Upper lobe of left lung (tissue), 6 donors: ENCODE measurements around the gene CYB5R2. TPM values are rescaled to one million over a fixed set of nuclear protein-coding genes. Genes with fewer than 3 reads are reported as not detected.

Experiments used
- ATAC-seq, 2 donors: fragments of 200-7000 bp; cut with Tn5 transposase; one replicate each; pipeline ENCODE4 v1.9.1; 2022; ENCODE audit warnings: mild to moderate bottlenecking in 2 of 2, moderate library complexity in 2 of 2; ENCODE audit not compliant: low FRiP score in 2 of 2
- DNase-seq, 2 donors: peaks; one replicate each; pipeline ENCODE4 v3.0.0-alpha.2; 2019 to 2020
- H3K27ac ChIP-seq, 4 donors: fragments of 200-600 bp; sonication (generic); one replicate each; pipeline ENCODE4 v1.5.1; 2016 to 2019
- H3K27me3 ChIP-seq, 4 donors: fragments of 200-600 bp; sonication (generic); one replicate each; pipeline ENCODE4 v1.5.1; 2017 to 2019
- H3K36me3 ChIP-seq, 4 donors: fragments of 200-600 bp; sonication (generic); one replicate each; pipeline ENCODE4 v1.5.1; 2016 to 2019
- H3K4me1 ChIP-seq, 4 donors: fragments of 200-600 bp; sonication (generic); one replicate each; pipeline ENCODE4 v1.5.1; 2018 to 2019
- H3K4me3 ChIP-seq, 4 donors: fragments of 200-600 bp; sonication (generic); one replicate each; pipeline ENCODE4 v1.5.1; 2017 to 2019; ENCODE audit warnings: mild to moderate bottlenecking in 2 of 4, moderate library complexity in 1 of 4
- H3K9me3 ChIP-seq, 4 donors: fragments of 200-600 bp; sonication (generic); one replicate each; pipeline ENCODE4 v1.5.1; 2018 to 2019
- CTCF ChIP-seq, 6 experiments: fragments of 450-650 bp in 4 of 6; fragments of 200-600 bp in 2 of 6; sonication (generic) in 2 of 6; IDR thresholded peaks; one replicate each; pipeline ENCODE4 v1.5.1; 2016 to 2019; ENCODE audit warnings: antibody characterized with exemption in 6 of 6
- EP300 ChIP-seq, 4 donors: sonication (generic); formaldehyde crosslinking; IDR thresholded peaks; one replicate each; pipeline ENCODE4 v1.5.1; 2017; ENCODE audit warnings: antibody characterized with exemption in 4 of 4, control low read depth in 2 of 4
- POLR2A ChIP-seq, 4 donors: fragments of 450-650 bp; IDR thresholded peaks; one replicate each; pipeline ENCODE4 v1.5.1; 2016 to 2017; ENCODE audit warnings: antibody characterized with exemption in 4 of 4, mild to moderate bottlenecking in 2 of 4
- POLR2AphosphoS5 ChIP-seq, 2 donors: sonication (generic); formaldehyde crosslinking; IDR thresholded peaks; one replicate each; pipeline ENCODE4 v1.5.1; 2017; ENCODE audit warnings: antibody characterized with exemption in 2 of 2
- WGBS, 2 donors: methylation state at CpG; one replicate each; pipeline ENCODE4 v1.1.5; 2017 to 2018; 5-methylcytosine and 5-hydroxymethylcytosine counted together
- total RNA-seq, 6 donors: library from RNA; depleted of rRNA in 4 of 6; stranded (reverse); fragments of >200 nt in 4 of 6; gene quantifications; one replicate each; pipeline versions ENCODE4 v1.1.0 to v1.2.1, GENCODE V29; 2016 to 2021
- donor health status: DM: no; HTN: no; CAD: no; lungs with moderate emphysema.
- donor health status: DM: no; HTN: yes; CAD: no; lungs with severe emphysema.

CYB5R2 gene
- total RNA-seq, 6 donors from 2014 or later, result 8.3 to 58.7 (median 10.6) TPM

- DNase-seq (no peak), ATAC-seq (peak; percentile 24 to 45)
- Histone ChIP-seq H3K27ac (no peak overlapping the region), H3K4me1 (no peaks in the 10 kb centered on the region), H3K36me3 (peaks cover 0 to 42% (median 32%) of the 10 kb centered on the region in 4 donors), H3K9me3 (no peaks in the 10 kb centered on the region), H3K27me3 (no peaks in the 10 kb centered on the region), H3K4me3 (no peak overlapping the region)
- TF ChIP-seq POLR2AphosphoS5 (IDR thresholded peaks at IDR 0.05) (no peak), EP300 (IDR thresholded peaks at IDR 0.05) (no peak), POLR2A (IDR thresholded peaks at IDR 0.05) (no peak), CTCF (IDR thresholded peaks at IDR 0.05) (no peak)
- 86 to 88% methylated on average over 7 to 11 of the region's 11 CpGs for WGBS, 2 donors
These were observed 16.6 kb downstream of the CYB5R2 start for GRCh38 chr11:7656704-7657103.

- no peak for ATAC-seq
These were observed 17.8 kb downstream of the CYB5R2 start for GRCh38 chr11:7655253-7656217.

DNA sequence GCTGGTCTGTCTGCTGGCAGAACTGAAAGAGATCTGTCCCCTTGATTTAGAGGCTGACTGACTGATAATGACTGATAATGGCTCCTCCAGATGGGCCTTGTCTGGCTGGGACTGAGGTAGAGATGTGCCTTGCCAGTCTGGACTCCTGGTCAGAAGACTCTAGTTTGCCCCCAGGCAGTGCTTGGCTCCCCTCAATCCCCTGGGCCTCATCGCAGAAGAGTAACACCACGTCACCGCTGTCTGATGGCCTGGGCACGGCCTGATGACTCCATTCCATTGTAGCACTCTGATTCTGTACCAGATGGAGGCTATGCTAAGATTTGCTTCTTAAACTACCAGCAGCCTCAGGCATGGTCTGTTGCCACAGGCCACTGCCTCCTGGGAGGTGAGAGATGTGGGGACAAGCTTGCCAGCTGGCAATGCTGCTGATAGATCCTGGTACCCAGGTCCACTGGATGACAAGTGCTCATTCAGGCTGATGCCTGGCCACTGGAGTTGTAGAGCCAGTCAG, 19.1 kb downstream of the CYB5R2 start:
- Histone ChIP-seq H3K27me3 (no peaks in the 10 kb centered on the region), H3K4me1 (no peaks in the 10 kb centered on the region), H3K9me3 (no peaks in the 10 kb centered on the region), H3K4me3 (no peak overlapping the region), H3K27ac (no peak overlapping the region), H3K36me3 (peaks cover 0 to 66% (median 44%) of the 10 kb centered on the region in 4 donors)
- WGBS, 2 donors, result 92% methylated on average over 4 of the region's 4 CpGs; no CpG with 5 or more reads in 1 of the 2 donors
- DNase-seq (no peak), ATAC-seq (no peak)
- TF ChIP-seq EP300 (IDR thresholded peaks at IDR 0.05), result no peak
- TF ChIP-seq POLR2A (IDR thresholded peaks at IDR 0.05), result no peak
- no peak for TF ChIP-seq CTCF (IDR thresholded peaks at IDR 0.05)
- TF ChIP-seq POLR2AphosphoS5 (IDR thresholded peaks at IDR 0.05), result no peak

More at GRCh38 chr11:7655253-7656217, 17.8 kb downstream of the CYB5R2 start:
- Histone ChIP-seq H3K36me3 (peaks cover 0 to 53% (median 38%) of the 10 kb centered on the region in 4 donors), H3K4me1 (no peaks in the 10 kb centered on the region), H3K27me3 (no peaks in the 10 kb centered on the region), H3K9me3 (no peaks in the 10 kb centered on the region), H3K27ac (no peak overlapping the region), H3K4me3 (no peak overlapping the region)
- TF ChIP-seq EP300 (IDR thresholded peaks at IDR 0.05), result no peak
- TF ChIP-seq POLR2A (IDR thresholded peaks at IDR 0.05), result no peak
- no peak for TF ChIP-seq POLR2AphosphoS5 (IDR thresholded peaks at IDR 0.05)
- no peak for TF ChIP-seq CTCF (IDR thresholded peaks at IDR 0.05)
- 86 to 93% methylated on average over 7 to 14 of the region's 14 CpGs for WGBS, 2 donors
- DNase-seq, result no peak

DNA sequence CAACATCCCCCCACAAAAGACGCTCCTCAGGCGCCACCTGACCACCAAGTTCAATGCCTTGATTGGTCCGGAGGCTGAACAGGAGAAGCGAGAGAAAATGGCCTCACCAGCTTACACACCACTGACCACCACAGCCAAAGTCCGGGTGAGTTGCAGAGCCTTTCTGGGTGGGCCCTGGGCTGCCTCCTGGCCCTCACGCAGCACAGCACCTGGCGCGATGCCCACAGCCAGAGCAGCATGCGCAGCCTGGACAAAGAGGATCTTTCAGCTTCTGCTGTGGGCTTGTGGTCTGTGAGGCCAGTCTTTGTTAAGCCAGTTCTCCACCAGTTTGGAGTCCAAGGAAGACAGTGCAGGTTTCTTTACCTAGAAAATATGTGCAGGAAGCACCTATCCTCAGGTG, 21.6 kb downstream of the CYB5R2 start:
- WGBS, 2 donors, result 92 to 95% methylated on average over 4 to 9 of the region's 9 CpGs
- no peak for TF ChIP-seq POLR2AphosphoS5 (IDR thresholded peaks at IDR 0.05)
- TF ChIP-seq EP300 (IDR thresholded peaks at IDR 0.05), result no peak
- no peak for TF ChIP-seq CTCF (IDR thresholded peaks at IDR 0.05)
- TF ChIP-seq POLR2A (IDR thresholded peaks at IDR 0.05), result no peak
- peak in 1 of 2 donors; percentile 73 for DNase-seq
- Histone ChIP-seq H3K9me3 (no peaks in the 10 kb centered on the region), H3K4me3 (no peak overlapping the region), H3K27ac (no peak overlapping the region), H3K36me3 (peaks cover 0 to 74% (median 52%) of the 10 kb centered on the region in 4 donors), H3K27me3 (no peaks in the 10 kb centered on the region), H3K4me1 (no peaks in the 10 kb centered on the region)
- no peak for ATAC-seq
